Heart left ventricle (tissue), 16 donors: ENCODE results near the gene ARHGEF18. TPM values are rescaled to one million over a fixed set of nuclear protein-coding genes. Genes with fewer than 3 reads are reported as not detected.
A peak's percentile ranks its signal among the peaks of the same experiment; 100 is the strongest.

Experiments
- ATAC-seq, 4 donors: fragments of 200-7000 bp; cut with Tn5 transposase; one replicate each; pipeline ENCODE4 v1.9.1; 2020 to 2022; ENCODE audit warnings: moderate library complexity in 4 of 4, mild to moderate bottlenecking in 3 of 4, moderate number of reproducible peaks in 1 of 4
- DNase-seq, 5 donors: peaks; one replicate each; pipeline ENCODE4 v3.0.0-alpha.2; 2020
- H3K27ac ChIP-seq, 12 donors: fragments of 200-600 bp; sonication (generic) in 4 of 12; one replicate each; pipeline versions ENCODE4 v1.5.0 to v1.8.0; 2016 to 2022; ENCODE audit warnings: mild to moderate bottlenecking in 2 of 12
- H3K27me3 ChIP-seq, 9 donors: fragments of 200-600 bp; sonication (generic) in 2 of 9; one replicate each; pipeline versions ENCODE4 v1.5.1 to v1.8.0; 2016 to 2022; ENCODE audit warnings: mild to moderate bottlenecking in 3 of 9
- H3K36me3 ChIP-seq, 9 donors: fragments of 200-600 bp; sonication (generic) in 2 of 9; one replicate each; pipeline versions ENCODE4 v1.5.0 to v1.8.0; 2018 to 2022; ENCODE audit warnings: mild to moderate bottlenecking in 2 of 9
- H3K4me1 ChIP-seq, 12 donors: fragments of 200-600 bp; sonication (generic) in 4 of 12; one replicate each; pipeline versions ENCODE4 v1.5.0 to v1.8.0; 2016 to 2022; ENCODE audit warnings: mild to moderate bottlenecking in 3 of 12
- H3K4me3 ChIP-seq, 12 donors: fragments of 200-600 bp; sonication (generic) in 4 of 12; one replicate each; pipeline versions ENCODE4 v1.5.0 to v1.8.0; 2017 to 2022; ENCODE audit warnings: mild to moderate bottlenecking in 9 of 12, moderate library complexity in 4 of 12
- H3K9me3 ChIP-seq, 12 donors: fragments of 200-600 bp; sonication (generic) in 4 of 12; one replicate each; pipeline versions ENCODE4 v1.5.0 to v1.8.0; 2016 to 2022; ENCODE audit warnings: mild to moderate bottlenecking in 1 of 12
- POLR2A ChIP-seq, 2 donors: fragments of 450-650 bp; IDR thresholded peaks; one replicate each; pipeline ENCODE4 v1.6.1; 2017; ENCODE audit warnings: antibody characterized with exemption in 2 of 2, mild to moderate bottlenecking in 2 of 2, moderate library complexity in 2 of 2
- WGBS, 4 donors: extraction: QIAGEN DNeasy Blood & Tissue Kit in 2 of 4; methylation state at CpG; one replicate each; pipeline versions ENCODE4 v1.1.5 to v1.1.7; 2013 to 2018; 5-methylcytosine and 5-hydroxymethylcytosine counted together
- intact Hi-C, 10 donors: fragments of 100-400 bp; cut with DNase I; formaldehyde crosslinking; loops; one replicate each; pipeline versions ENCODE4 v1.11.1 to v1.14.2; 2022
- polyA plus RNA-seq, 2 donors: library from polyadenylated mRNA; stranded (reverse); fragments of 200-250 nt; gene quantifications; one replicate each; pipeline ENCODE4 v1.2.3, GENCODE V29; 2013
- total RNA-seq, 9 donors: library from RNA; depleted of rRNA in 2 of 9; stranded (reverse); fragments of >200 nt in 2 of 9; fragmentation: NEBNext Ultra II Directional in 3 of 9; extraction: Animal tissue kit (Norgen Biotek cat#: 25700) in 3 of 9; gene quantifications; one replicate each; pipeline versions ENCODE4 v1.1.0 to v1.2.4, GENCODE V29; 2016 to 2023
- TF ChIP-seq, protein P1 (sequence below), 12 donors: fragments of 200-600 bp; sonication (generic) in 4 of 12; IDR thresholded peaks; one replicate each; pipeline versions ENCODE4 v1.5.0 to v1.8.0; 2018 to 2022; ENCODE audit warnings: antibody characterized with exemption in 12 of 12, mild to moderate bottlenecking in 5 of 12
- donor health status: ischemic (EF 13 %, LVEDD 7.1; RV severe dilation, severe dysfunction).
- donor health status: healthy with polysubstance abuse.
- donor health status: DM: no; HTN: yes; CAD: no.
- donor health status: DM: no; HTN: no; CAD: no.
- donor health status: ischemic (EF 25% LVEDD 6.9; RV normal size, moderate dysfunction).
- donor health status: ischemic (EF 25% LVEDD 5.7; RV mildly dilated, moderate dysfunction).
- donor health status: healthy.
- donor health status: DM: yes; HTN: yes; CAD: no.
- donor health status: ischemic (EF 35%, LVEDD 5.7; RV mildly dilated, moderate dysfunction).
- donor health status: nonischemic (EF 11% LVEDD 7.7; RV severe dilation, severe dysfunction).
- donor health status: DM: yes; HTN: yes; CAD: no.
- donor health status: PGD.
- donor health status: ischemic (EF 29% LVEDD 5.4; RV normal size, mild dysfunction).
- donor health status: nonischemic (EF 23%, LVEDD 6.1; RV moderate dilation, normal function).

ARHGEF18 gene
- total and polyA plus RNA-seq, 11 donors = 4.1 to 15.1 (median 9.1) TPM

DNA sequence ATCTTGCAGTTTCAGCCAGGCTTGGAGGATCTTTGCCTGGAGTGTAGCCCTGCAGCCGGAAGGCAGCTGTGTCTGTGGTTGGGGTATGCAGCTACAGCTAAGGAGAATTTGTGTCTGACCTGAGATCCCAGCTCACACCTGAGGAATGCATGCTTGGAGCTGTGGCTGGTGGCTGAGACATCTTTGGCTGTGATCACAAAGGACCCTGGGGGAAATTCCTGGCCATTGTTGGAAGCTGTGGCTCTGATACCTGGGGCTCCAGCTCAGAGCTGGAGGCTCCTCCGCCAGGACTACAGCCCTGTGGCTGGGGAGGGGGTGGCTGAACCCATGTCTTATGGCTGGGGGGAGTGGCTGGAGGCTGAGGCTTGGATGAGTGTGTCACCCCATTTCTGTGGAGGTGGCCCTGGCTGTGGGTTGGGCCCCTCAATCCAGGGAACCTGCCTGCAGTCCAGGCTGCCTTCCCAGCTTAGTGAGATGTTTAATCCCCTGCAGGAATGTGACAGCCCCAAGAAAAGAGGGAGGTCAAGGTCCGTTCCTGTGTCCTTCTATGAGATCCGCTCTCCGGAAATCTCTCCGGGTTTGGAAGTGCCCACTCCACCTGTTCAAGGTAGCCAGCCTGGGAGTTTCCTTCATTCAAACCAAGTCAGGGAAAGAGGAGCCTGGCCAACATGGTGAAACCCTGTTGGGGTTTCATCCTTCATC, 27.6 kb downstream of the ARHGEF18 start:
- Histone ChIP-seq H3K4me1 (no peaks in the 10 kb centered on the region), H3K4me3 (no peak overlapping the region), H3K27ac (no peak overlapping the region), H3K27me3 (no peaks in the 10 kb centered on the region), H3K9me3 (no peaks in the 10 kb centered on the region), H3K36me3 (peaks cover 0 to 12% (median 0%) of the 10 kb centered on the region in 9 donors)
- 83 to 91% (median 84%) methylated on average over 6 of the region's 6 CpGs for WGBS, 4 donors
- TF ChIP-seq, protein P1, sequence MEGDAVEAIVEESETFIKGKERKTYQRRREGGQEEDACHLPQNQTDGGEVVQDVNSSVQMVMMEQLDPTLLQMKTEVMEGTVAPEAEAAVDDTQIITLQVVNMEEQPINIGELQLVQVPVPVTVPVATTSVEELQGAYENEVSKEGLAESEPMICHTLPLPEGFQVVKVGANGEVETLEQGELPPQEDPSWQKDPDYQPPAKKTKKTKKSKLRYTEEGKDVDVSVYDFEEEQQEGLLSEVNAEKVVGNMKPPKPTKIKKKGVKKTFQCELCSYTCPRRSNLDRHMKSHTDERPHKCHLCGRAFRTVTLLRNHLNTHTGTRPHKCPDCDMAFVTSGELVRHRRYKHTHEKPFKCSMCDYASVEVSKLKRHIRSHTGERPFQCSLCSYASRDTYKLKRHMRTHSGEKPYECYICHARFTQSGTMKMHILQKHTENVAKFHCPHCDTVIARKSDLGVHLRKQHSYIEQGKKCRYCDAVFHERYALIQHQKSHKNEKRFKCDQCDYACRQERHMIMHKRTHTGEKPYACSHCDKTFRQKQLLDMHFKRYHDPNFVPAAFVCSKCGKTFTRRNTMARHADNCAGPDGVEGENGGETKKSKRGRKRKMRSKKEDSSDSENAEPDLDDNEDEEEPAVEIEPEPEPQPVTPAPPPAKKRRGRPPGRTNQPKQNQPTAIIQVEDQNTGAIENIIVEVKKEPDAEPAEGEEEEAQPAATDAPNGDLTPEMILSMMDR (IDR thresholded peaks at IDR 0.05) = no peak
- TF ChIP-seq POLR2A (IDR thresholded peaks at IDR 0.05) = no peak
- no peak for ATAC-seq
- DNase-seq = no peak
- intact Hi-C loops = no loop called here

DNA sequence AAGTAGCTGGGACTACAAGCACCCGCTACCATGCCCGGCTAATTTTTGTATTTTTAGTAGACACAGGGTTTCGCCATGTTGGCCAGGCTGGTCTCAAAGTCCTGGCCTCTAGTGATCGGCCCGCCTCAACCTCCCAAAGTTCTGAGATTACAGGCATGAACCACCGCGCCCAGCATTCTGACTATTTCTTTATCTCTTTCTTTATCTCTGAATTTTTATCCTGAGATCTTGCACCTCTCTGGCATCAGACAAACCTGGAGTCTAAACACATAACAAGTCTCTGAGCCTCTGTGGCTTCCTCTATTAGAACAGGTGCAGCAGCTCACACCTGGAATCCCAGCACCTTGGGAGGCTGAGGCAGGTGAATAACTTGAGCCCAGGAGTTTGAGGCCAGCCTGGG, 28.5 kb downstream of the ARHGEF18 start:
- H3K4me3 ChIP-seq = no peak overlapping the region
- DNase-seq = no peak
- H3K4me1 ChIP-seq = no peaks in the 10 kb centered on the region
- no peak for ATAC-seq
- no peaks in the 10 kb centered on the region for H3K27me3 ChIP-seq
- intact Hi-C loops = no loop called here
- TF ChIP-seq, protein P1 (IDR thresholded peaks at IDR 0.05) = no peak
- TF ChIP-seq POLR2A (IDR thresholded peaks at IDR 0.05) = no peak
- 95 to 99% (median 98%) methylated on average over 7 of the region's 7 CpGs for WGBS, 4 donors
- H3K9me3 ChIP-seq = no peaks in the 10 kb centered on the region
- H3K27ac ChIP-seq = no peak overlapping the region
- peaks cover 0 to 12% (median 0%) of the 10 kb centered on the region in 9 donors for H3K36me3 ChIP-seq

DNA sequence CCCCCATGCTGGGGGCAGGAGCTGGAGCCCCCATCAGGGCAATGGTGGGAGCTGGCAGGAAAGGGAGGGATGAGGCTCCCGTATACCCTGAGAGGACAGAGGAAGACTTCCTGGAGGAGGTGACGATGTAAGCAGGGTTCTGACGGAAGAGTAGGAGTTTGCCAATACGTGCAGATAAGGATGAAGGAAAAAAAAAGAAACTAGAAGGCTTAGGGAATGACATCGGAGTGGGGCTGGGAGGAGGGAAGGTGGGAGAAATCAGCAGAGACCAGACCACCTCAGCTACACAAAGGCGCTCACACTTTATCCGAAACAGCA, 32.3 kb downstream of the ARHGEF18 start:
- ATAC-seq (no peak), DNase-seq (no peak)
- no peak for TF ChIP-seq POLR2A (IDR thresholded peaks at IDR 0.05)
- TF ChIP-seq, protein P1 (IDR thresholded peaks at IDR 0.05) = no peak
- Histone ChIP-seq H3K9me3 (no peaks in the 10 kb centered on the region), H3K4me3 (no peak overlapping the region), H3K36me3 (peaks cover 0 to 17% (median 0%) of the 10 kb centered on the region in 9 donors), H3K4me1 (peaks cover 0 to 10% (median 0%) of the 10 kb centered on the region in 12 donors), H3K27ac (peak overlapping the region in 1 of 12 donors; percentile 4), H3K27me3 (no peaks in the 10 kb centered on the region)
- 78 to 88% (median 80%) methylated on average over 7 of the region's 7 CpGs for WGBS, 4 donors
- intact Hi-C loops = loop anchor here in 1 of 10 donors (2.0 kb wide), 1 partner anchor 280 kb away; no protein-coding TSS in a partner anchor

DNA sequence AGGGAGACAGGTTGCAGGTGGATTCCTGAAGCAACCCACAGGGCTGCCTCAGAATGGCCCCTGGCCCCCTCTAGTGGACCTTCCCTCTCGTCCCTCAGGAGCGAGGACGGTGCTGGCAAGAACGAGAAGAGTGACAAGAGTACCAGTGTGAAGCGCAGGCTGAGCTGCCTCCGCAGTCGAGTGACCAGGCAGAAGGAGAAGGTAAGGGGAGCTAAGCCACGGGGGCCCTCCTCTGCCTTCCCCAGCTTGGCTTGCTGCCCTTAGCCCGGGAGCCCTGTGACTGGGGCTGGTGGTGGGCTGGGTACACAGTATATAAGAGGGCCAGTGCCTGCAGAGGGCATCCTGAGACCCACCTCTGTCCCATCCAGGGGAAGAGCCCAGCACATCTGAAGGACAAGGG, 34.0 kb downstream of the ARHGEF18 start:
- H3K9me3 ChIP-seq = no peaks in the 10 kb centered on the region
- H3K27ac ChIP-seq = no peak overlapping the region
- H3K4me3 ChIP-seq = no peak overlapping the region
- 48 to 64% (median 59%) methylated on average over 9 of the region's 9 CpGs for WGBS, 4 donors
- ATAC-seq = no peak
- H3K27me3 ChIP-seq = no peaks in the 10 kb centered on the region
- peaks cover 0 to 10% (median 0%) of the 10 kb centered on the region in 12 donors for H3K4me1 ChIP-seq
- no peak for DNase-seq
- intact Hi-C loops = no loop called here
- no peak for TF ChIP-seq POLR2A (IDR thresholded peaks at IDR 0.05)
- TF ChIP-seq, protein P1 (IDR thresholded peaks at IDR 0.05) = no peak
- H3K36me3 ChIP-seq = peaks cover 0 to 10% (median 0%) of the 10 kb centered on the region in 9 donors
